COLO668 (cell line): Measurements from ENCODE around the gene ABCC10.
A peak's percentile ranks its signal among the peaks of the same experiment; 100 is the strongest.
"Not testable (repeated sequence)": the region's sequence is repeated elsewhere in the genome, so short reads cannot be mapped to it uniquely, and the experiment has no call there.

Experiments
- DNase-seq: peaks from one replicate; lab custom pipeline; 2025; ENCODE audit not compliant: unreplicated experiment; lab: John Stamatoyannopoulos, UW

The ABCC10 gene

DNA sequence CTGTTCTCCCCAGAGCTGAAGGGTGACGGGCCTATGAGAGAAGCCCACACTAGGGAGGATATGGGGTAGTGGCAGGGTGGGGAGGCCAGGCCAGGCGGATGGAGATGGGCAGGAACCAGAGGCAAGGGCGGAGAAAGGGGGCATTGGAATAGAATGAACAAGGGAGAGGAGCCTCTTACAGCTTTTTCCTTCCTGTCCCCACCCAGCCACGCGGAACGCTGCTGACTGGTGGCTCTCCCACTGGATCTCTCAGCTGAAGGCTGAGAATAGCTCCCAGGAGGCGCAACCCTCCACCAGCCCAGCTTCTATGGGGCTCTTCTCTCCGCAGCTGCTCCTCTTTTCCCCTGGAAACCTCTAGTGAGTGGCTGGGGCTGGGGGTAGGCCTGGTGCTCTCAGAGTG lies 17.2 kb downstream of the ABCC10 start:
- no peak for DNase-seq

DNA sequence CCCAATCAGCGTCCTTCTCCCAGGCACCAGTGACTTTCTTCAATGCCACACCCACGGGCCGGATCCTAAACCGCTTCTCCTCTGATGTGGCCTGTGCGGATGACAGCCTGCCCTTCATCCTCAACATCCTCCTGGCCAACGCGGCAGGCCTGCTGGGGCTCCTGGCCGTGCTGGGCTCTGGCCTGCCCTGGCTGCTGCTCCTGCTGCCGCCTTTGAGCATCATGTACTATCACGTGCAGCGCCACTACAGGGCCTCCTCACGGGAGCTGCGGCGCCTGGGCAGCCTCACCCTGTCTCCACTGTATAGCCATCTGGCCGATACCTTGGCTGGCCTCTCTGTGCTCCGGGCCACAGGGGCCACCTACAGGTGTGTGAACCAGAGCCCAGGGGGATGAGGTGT lies 18.2 kb downstream of the ABCC10 start:
- DNase-seq = no peak

DNA sequence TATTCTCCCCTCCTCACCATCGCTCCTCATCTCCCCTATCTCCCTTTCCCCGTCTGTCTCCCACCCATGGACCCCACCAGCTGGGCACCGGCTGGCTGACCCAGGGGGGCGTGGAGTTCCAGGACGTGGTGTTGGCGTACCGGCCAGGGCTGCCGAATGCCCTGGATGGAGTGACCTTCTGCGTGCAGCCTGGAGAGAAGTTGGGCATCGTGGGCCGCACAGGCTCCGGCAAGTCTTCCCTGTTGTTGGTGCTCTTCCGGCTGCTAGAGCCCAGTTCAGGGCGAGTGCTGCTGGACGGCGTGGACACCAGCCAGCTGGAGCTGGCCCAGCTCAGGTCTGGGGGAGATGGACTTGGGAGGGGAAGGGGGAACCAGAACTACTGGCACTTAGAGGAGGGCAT lies 20.3 kb downstream of the ABCC10 start:
- no peak for DNase-seq

DNA sequence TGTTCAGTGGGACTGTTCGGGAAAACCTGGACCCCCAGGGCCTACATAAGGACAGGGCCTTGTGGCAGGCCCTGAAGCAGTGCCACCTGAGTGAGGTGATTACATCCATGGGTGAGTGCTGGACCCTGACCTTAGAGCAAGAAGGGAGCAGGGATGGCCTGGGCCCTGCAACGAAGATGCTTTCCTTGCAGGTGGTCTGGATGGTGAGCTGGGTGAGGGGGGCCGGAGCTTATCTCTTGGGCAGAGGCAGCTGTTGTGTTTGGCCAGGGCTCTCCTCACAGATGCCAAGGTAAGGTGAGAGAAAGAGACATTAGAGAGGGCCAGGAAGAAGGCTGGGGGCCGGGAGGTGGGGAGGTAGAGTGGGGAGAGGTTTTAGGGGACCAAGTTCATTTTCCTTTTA lies 21.6 kb downstream of the ABCC10 start:
- no peak for DNase-seq

DNA sequence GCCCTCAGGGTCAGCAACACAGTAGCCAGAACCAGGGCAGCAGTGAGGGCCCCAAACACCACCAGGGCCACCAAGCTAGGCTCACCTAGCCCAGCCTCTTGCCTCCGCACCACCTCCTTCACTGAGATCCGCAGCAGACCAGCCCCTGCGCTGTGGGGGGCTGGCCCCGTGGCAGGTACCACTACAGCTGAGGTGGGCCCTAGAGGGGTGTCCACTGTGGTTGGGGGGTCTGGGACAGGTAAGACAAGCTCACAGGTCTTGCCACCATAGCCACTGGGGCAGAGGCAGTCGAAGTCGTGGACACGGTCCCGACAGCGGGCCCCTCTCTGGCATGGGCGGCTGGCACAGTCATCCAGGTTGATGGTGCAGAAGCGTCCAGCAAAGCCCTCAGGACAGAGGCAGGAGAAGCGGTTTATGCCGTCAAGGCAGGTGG lies 23.4 kb downstream of the ABCC10 start:
- DNase-seq = no peak

DNA sequence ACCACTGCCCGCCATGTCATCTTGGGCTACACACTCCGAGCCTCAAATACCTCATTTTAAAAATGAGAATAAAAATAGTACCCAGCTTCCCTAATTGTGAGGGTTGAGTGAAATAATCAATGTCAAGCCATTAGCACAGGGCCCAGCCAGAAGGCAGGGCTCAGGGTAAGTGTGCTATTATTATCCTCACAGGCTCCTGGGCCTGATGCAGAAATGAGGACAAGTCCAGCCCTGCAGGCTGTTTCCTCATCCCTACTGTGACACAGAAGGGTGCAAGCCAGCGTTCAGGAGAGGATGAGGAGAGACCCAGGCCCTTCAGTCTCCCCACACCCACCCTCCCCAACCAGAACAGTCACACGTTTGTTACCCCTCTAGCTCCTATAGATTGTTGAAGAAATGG lies 24.0 kb downstream of the ABCC10 start:
- no peak for DNase-seq

DNA sequence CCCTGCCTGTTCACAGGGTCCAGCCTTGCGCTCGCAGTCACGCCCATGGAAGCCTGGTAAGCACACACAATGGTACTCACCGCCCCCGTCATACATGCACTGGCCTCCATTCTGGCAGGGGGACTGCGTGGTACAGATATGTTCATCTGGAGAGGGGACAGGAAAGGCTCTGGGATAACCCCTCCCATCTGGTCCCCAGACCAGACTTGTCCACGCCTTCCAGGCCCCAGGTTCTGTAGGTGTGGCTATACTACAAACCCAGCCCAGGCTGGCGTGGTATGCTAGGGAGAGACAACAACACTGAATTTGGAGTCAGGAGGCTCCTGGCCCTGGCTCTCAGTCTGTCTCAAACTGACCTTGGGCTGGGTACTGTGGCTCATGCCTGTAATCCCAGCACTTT lies 24.6 kb downstream of the ABCC10 start:
- DNase-seq = no peak

DNA sequence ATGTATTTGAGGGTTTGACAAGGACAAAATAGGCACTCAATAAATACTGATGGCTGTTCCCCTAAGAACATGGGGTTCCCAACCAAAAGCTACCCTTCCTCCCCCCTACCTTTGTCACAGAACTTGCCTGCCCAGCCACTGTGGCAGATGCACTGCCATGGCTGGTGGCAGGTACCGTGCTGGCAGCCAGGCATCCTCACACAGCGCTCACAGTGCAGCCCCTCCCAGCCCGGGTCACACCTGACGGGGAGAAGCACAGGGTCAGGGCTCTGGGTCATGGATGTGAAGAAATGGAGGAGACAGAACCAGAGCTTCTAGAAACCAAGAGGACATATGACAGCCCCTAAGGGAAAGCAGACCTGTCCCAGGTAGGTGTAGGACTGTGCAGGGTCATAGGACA lies 25.6 kb downstream of the ABCC10 start:
- DNase-seq = no peak

DNA sequence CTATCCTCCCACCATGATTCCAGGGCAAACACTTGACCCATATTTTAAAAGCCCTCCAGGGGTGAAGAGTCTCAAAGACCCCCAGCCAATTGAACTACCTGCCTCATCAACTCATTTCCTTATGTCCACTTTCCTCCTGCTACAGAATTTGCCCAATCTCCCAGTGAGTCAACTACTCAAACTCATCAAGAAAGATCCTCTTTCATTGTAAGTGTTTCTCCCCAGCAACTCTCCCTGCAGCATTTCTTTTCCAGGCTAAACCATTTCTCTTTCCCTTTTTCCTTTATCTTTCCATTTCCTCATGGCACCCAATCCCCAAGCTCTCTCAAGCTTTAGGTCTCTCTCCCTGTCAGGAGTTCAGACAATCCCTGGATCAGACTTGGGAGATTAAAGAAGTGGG lies 26.5 kb downstream of the ABCC10 start:
- DNase-seq = no peak

DNA sequence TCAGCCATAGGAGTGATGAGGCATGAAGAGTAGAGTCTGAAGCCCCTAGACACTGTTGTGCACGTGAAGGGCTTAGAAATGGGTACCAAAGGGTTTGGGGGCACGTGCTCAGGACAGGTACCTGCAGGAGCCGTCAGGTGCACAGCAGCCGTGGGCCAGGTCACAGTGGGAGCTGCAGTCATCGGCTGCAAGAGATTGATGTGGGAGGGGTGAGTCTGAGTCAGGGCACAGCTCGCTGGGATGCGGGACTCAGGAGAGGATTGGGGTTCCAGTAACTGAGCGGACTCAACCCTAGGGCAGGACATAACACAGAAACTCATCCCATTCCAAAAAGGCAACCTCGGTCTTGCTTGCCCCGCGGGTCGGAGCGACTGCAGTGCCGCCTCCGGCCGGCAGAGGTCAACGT lies 27.0 kb downstream of the ABCC10 start:
- peak; percentile 64 for DNase-seq

DNA sequence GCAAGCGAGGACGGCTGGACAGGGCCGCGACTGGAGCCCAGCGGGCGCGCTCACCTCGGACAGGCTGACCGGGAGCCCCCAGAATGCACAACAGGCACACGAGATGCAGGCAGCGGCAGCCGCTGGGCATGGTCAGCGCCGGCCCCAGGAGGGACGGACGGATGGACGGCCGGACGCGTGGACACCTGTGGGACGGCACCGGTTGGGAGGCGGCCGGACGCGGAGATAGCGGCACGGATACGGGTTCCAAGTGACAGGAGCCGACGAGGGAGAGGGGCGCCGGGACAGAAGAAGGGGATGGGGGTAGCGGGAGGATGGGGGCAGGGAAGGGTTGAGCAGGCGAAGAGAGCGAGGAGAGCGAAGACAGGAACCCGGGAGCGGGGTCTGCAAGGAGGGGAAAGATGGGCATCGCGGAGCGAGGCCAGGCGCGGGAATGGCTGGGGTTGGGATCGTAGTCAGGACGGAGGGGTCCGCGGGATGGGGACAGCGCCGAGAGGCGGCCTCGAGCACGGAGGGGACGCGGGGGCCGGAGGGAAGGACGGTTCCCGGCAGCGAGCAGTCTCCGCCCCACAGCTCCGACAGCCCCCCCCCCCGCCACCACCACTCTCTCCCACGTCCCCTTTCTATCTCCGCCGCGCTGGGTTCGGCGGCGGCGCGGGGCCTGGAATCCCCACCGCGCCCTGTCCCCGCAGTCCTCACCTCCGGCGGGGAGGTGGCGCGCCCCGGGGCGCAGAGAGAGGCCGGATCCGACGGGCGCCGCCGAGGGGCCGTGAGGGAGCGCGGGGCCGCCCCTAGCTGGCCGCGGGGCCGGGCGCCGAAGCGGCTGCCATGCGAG lies 27.6 kb downstream of the ABCC10 start:
- DNase-seq = peak; percentile 26

DNA sequence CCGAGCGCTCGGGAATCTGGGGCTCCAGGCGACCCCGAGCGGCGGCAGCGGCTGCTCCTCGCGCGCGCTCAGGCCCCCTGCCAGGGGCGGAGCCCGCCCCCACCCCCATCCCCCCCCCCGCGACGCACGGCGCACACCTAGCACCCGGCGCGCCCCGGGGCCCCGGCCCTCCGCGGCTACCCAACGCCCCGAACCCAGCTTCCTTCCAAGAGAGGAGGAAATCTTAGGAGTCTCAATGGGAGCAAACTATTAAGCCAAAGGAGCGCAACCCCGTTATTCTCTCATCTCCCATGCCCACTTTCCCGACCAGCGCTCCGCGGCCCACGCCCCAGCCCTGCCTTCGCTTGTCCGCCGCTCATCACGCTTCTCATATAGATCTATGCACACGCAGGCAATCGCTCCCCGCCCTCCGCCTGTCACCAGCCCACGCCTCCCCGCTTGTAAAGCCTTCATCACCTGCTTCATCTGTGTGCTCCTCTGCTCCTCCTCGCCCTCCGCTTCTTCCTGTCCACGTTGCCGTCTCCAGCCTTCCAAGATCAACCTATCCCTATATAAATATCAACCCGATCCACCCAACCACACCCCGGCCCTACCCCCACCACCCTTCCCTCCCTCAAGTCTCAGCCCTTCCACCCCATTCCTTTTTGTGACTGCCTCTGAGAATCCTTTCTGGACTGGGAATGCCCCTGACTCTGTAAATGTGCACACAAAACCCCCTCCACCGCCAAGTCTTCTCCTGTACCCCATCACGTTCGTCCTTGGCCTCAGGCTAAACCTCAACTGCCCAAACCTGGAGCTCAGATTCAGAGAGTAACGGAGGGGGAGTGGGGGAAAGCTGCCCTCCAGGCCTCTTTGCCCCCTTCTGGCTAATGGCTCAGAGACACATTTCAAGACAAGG lies 28.4 kb downstream of the ABCC10 start, which contains the start of gene DLK2:
TSS of gene DLK2 (minus strand) at position 18 of the 898 bp plus-strand sequence. CDS start 723 bp downstream, outside the sequence.
- peak; percentile 38 for DNase-seq

DNA sequence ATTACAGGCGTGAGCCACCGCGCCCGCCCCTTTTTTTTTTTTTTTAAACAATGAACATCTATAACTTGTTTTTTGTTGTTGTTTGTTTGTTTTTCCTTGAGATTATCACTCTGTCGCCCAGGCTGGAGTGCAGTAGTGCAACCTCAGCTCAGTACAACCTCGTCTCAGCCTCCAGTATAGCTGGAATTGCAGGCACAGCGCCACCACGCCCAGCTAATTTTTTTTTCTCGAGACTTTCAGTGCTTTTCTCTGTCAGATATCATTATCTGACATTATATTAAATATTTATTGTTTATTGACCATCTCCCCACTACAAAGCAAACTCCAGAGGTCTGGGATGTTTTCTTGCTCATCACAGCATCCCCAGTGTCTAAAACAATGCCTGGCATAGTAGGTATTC lies 30.3 kb downstream of the ABCC10 start:
- DNase-seq = no peak

DNA sequence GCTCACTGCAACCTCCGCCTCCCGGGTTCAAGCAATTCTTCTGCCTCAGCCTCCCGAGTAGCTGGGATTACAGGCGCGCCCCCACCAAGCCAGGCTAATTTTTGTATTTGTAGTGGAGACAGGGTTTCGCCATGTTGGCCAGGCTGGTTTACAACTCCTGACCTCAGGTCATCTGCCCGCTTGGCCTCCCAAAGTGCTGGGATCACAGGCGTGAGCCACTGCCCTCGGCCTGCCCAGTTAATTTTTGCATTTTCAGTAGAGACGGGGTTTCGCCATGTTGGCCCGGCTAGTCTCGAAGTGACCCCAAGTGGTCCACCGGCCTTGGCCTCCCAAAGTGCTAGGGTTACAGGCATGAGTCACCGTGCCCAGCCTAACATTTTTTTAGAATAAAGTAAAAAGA lies 30.8 kb downstream of the ABCC10 start:
- DNase-seq = not testable (repeated sequence)

DNA sequence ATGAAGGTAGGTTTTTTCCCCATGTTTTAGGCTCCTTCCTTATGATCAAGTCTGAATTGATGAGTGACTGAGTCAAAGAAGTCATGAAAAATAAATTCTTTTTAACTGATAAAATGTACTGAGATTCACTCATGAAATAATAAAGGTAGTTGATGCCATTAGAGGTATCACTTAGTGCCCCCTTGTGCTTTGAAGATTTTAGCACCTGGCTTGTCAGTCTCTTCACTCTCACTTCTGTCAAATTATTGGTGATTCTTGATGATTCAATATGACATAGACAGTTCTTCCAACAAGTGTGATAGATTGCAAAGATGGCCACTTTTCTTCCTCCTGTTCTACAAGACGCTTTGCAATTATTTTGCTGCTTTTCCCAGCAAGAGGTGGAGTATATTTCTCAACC lies 32.2 kb downstream of the ABCC10 start:
- no peak for DNase-seq

DNA sequence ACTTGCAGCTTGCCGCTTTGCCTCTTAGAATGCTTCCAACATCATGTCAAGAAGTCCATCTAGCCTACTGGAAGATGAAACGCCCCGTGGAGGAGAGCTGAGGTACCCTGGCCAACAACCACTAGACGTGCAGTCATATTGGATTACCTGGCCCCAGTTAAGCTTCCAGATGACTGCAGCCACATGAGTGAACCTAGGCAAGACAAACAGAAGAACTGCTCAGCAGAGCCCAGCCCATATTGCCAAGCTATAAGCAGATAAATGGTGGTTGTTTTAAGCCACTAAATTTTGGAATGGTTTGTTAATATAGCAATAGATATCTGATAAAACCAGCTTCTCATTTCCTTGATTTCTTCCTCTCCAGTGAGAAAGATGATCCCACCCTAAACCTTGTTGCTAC lies 32.7 kb downstream of the ABCC10 start:
- DNase-seq = no peak

DNA sequence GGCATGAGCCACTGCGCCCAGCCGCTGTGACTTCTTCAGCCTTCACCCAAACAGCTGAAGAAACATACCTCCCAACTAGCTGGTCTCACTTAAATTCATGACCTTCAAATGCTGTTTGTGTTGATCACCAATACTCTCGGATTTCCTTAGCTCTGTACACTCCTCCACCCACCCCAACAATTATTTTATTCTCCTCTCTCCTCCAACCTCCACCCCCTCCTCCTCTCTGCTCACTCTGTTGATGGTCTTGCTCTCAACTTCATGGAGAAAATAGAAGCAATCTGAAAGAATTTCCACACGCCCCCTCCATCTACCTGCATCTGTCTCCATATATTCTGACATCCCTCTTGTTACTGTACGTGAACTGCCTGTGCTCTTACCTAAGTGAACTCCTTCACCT lies 34.6 kb downstream of the ABCC10 start:
- DNase-seq = no peak

DNA sequence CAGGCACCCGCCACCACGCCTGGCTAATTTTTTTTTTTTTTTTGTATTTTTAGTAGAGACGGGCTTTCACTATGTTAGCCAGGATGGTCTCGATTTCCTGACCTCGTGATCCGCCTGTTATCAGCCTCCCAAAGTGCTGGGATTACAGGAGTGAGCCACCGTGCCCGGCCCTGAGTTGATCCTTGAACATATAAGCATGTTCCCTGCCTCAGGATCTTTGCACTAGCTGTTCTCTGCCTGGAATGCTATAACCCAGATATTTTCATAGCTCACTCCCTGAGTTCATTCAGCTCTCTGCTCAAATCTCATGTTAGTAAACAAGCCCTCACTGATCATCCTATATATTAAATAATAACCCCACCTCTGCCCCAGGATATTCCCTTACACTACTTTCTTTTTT lies 37.0 kb downstream of the ABCC10 start:
- DNase-seq = no peak

DNA sequence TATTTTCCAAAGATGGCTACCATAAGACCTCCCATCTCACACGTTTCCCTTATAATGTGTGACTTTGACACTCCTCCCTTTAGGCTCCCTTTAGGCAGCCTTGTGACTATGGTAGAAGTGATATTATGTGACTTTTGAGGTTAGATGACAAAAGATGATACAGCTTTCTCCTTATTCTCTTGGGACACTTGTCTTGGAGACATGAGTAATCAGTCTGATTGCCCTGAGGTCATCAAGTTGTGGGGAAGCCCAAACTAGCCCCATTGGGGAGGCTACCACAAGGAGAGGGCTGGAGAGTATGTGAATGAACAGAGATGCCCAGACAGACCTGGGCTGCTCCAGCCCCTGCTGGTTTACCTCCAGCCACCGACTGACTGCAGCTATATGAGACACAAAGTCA lies 38.6 kb downstream of the ABCC10 start:
- no peak for DNase-seq

DNA sequence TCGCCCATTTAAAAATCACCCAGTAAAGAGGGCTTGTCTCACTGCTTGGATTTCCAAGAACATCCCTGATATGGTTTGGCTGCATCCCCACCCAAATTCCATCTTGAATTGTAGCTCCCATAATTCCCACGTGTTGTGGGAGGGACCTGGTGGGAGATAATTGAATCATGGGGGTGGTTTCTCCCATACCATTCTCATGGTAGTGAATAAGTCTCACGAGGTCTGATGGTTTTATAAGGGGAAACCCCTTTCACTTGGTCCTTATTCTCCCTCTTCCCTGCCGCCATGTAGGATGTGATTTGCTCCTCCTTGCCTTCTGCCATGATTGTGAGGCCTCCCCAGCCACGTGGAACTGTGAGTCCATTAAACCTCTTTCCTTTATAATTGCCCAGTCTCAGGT lies 39.9 kb downstream of the ABCC10 start:
- not testable (repeated sequence) for DNase-seq

DNA sequence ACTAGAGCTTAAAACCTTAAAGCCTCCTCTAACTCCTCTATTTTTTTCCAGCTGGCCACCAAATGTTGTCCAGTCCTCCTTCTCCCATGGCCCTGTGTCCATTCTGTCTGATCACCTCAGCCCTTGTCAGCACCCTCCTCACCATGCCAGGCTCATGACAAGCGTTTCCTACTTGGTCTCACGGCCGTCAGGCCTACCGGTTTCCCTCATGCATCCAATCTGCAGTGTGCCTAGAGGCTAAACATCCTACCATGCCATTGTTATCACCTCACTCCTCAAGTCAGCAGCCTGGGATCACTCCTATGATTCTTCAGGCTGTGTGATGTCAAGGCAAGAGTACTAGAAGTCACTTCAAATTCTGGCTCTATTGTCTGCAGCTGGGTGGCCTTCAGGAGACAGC lies 40.4 kb downstream of the ABCC10 start:
- no peak for DNase-seq

DNA sequence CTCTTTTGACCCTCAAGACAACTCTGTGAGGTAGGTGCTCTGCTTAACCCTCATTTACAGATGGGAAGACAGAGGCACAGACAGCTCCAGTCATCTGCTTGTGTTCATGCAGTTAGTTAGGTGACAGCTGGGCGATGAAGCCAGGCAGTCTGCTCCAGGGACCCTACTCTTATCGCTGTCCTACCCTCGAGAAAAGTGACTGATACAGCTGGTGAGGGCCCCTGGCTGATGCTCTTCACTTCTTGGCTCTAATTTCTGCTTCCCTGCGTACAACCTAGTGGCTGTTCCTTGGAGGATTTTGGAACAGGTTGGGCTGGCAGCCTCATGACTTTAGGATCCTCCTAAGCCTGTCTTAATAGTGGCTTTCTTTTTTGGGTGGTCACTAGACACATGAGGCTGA lies 40.9 kb downstream of the ABCC10 start:
- no peak for DNase-seq
